MCF 10A (cell line): ENCODE results near the gene NDRG3. TPM values are rescaled to one million over a fixed set of nuclear protein-coding genes. Genes with fewer than 3 reads are reported as not detected.

Experiments used
- BruUV-seq: library from RNA; stranded (reverse); fragments of 400-500 nt; replicated peaks from 2 replicates; lab custom pipeline; 2021; lab: Mats Ljungman, UMichigan
- CTCF ChIA-PET: fragments of 300-600 bp; sonication (Branson Sonifier 250); formaldehyde crosslinking; extraction: SDS; loops from one replicate; lab custom pipeline; 2021; ENCODE audit warnings: antibody characterized with exemption, inconsistent platforms; lab: Yijun Ruan, JAX
- POLR2A ChIA-PET: fragments of 300-600, 350-650 bp; sonication (Branson Sonifier 250); formaldehyde crosslinking; extraction: SDS; loops from one replicate; lab custom pipeline; 2020; ENCODE audit warnings: antibody characterized with exemption, inconsistent platforms; lab: Yijun Ruan, JAX
- DNase-seq: peaks from one replicate; pipeline ENCODE4 v3.0.0-alpha.2; 2018; ENCODE audit not compliant: unreplicated experiment
- H3K27ac Mint-ChIP-seq: one replicate; pipeline ENCODE4 v1.8.0; 2022; ENCODE audit warnings: mild to moderate bottlenecking, low read depth, mixed read lengths; ENCODE audit not compliant: unreplicated experiment
- H3K27me3 Mint-ChIP-seq: one replicate; pipeline ENCODE4 v1.8.0; 2022; ENCODE audit warnings: mixed read lengths; ENCODE audit not compliant: insufficient read depth, unreplicated experiment
- H3K36me3 Mint-ChIP-seq: one replicate; pipeline ENCODE4 v1.8.0; 2022; ENCODE audit warnings: mild to moderate bottlenecking, moderate library complexity, mixed read lengths; ENCODE audit not compliant: insufficient read depth, unreplicated experiment
- H3K4me1 Mint-ChIP-seq: one replicate; pipeline ENCODE4 v1.8.0; 2022; ENCODE audit warnings: mixed read lengths; ENCODE audit not compliant: insufficient read depth, unreplicated experiment
- H3K4me3 Mint-ChIP-seq: one replicate; pipeline ENCODE4 v1.8.0; 2022; ENCODE audit warnings: mild to moderate bottlenecking, moderate library complexity, mixed read lengths; ENCODE audit not compliant: unreplicated experiment
- H3K9me3 Mint-ChIP-seq: one replicate; pipeline ENCODE4 v1.8.0; 2022; ENCODE audit warnings: mixed read lengths; ENCODE audit not compliant: unreplicated experiment
- CTCF ChIP-seq: fragments of 200-600 bp; IDR thresholded peaks from one replicate; pipeline ENCODE4 v1.8.0; 2022; ENCODE audit warnings: antibody characterized with exemption, mild to moderate bottlenecking; ENCODE audit not compliant: unreplicated experiment
- intact Hi-C: fragments of 100-400 bp; cut with micrococcal nuclease; formaldehyde crosslinking; loops from 2 replicates; pipeline ENCODE4 v1.14.1; 2022
- total RNA-seq: library from RNA; stranded (reverse); gene quantifications from 2 replicates; pipeline ENCODE4 v1.2.3, GENCODE V29; 2022

Gene NDRG3
- total RNA-seq, 1 experiment from 2014 or later, result 10.3 TPM

- H3K4me1 Mint-ChIP-seq, result no peaks in the 10 kb centered on the region
- CTCF ChIA-PET, result interaction anchor here (0.6 to 1.1 kb wide), 3 partner anchors 84 to 566 kb away, joined by 3 to 6 read pairs (median 4); a partner anchor contains a TSS
- POLR2A ChIA-PET, result interaction anchor here (0.5 kb wide), 1 partner anchor 77 kb away, joined by 5 read pairs; no protein-coding TSS in a partner anchor
- TF ChIP-seq CTCF, result no peak
- peaks cover 33% of the 10 kb centered on the region for H3K36me3 Mint-ChIP-seq
- H3K9me3 Mint-ChIP-seq, result no peaks in the 10 kb centered on the region
- DNase-seq, result no peak
- H3K27me3 Mint-ChIP-seq, result no peaks in the 10 kb centered on the region
- intact Hi-C loops, result no loop called here
- H3K27ac Mint-ChIP-seq, result peak overlapping the region; percentile 5
- no peak overlapping the region for H3K4me3 Mint-ChIP-seq
- BruUV-seq, result no TSS peak
Measured at GRCh38 chr20:36778831-36779655, 33.2 kb upstream of the NDRG3 start.

- POLR2A ChIA-PET, result no interaction called here
- no peak overlapping the region for H3K27ac Mint-ChIP-seq
- intact Hi-C loops, result no loop called here
Measured at GRCh38 chr20:36777576-36777975, 31.7 kb upstream of the NDRG3 start.

GRCh38 chr20:36777167-36777566 is 31.3 kb upstream of the NDRG3 start:
- Mint-ChIP-seq H3K27ac (no peak overlapping the region), H3K4me3 (no peak overlapping the region), H3K4me1 (peaks cover 7% of the 10 kb centered on the region), H3K27me3 (no peaks in the 10 kb centered on the region), H3K36me3 (peaks cover 27% of the 10 kb centered on the region), H3K9me3 (no peaks in the 10 kb centered on the region)
- no peak for DNase-seq
- POLR2A ChIA-PET, result no interaction called here
- no peak for TF ChIP-seq CTCF
- BruUV-seq, result no TSS peak
- intact Hi-C loops, result no loop called here
- CTCF ChIA-PET, result interaction anchor here (0.6 to 1.3 kb wide), 3 partner anchors 110 to 415 kb away, joined by 3 to 6 read pairs (median 3); no protein-coding TSS in a partner anchor

More at GRCh38 chr20:36777576-36777975, 31.7 kb upstream of the NDRG3 start:
- Mint-ChIP-seq H3K9me3 (no peaks in the 10 kb centered on the region), H3K27me3 (no peaks in the 10 kb centered on the region), H3K4me3 (no peak overlapping the region), H3K36me3 (peaks cover 31% of the 10 kb centered on the region), H3K4me1 (peaks cover 3% of the 10 kb centered on the region)
- no TSS peak for BruUV-seq
- DNase-seq, result no peak
- CTCF ChIA-PET, result interaction anchor here (0.7 to 1.3 kb wide), 3 partner anchors 86 to 173 kb away, joined by 3 read pairs; a partner anchor contains a TSS
- TF ChIP-seq CTCF, result no peak

- POLR2A ChIA-PET, result interaction anchor here (0.8 to 2.9 kb wide), 2 partner anchors 32 to 87 kb away, joined by 3 to 35 read pairs; a partner anchor contains a TSS
- no peak for TF ChIP-seq CTCF
- H3K9me3 Mint-ChIP-seq, result no peaks in the 10 kb centered on the region
- CTCF ChIA-PET, result interaction anchor here (0.5 to 2.4 kb wide), 3 partner anchors 11 to 1258 kb away, joined by 3 to 10 read pairs (median 6); no protein-coding TSS in a partner anchor
- no TSS peak for BruUV-seq
- peaks cover 19% of the 10 kb centered on the region for H3K36me3 Mint-ChIP-seq
- H3K4me1 Mint-ChIP-seq, result peaks cover 8% of the 10 kb centered on the region
- no peak overlapping the region for H3K4me3 Mint-ChIP-seq
- DNase-seq, result no peak
- no peaks in the 10 kb centered on the region for H3K27me3 Mint-ChIP-seq
- intact Hi-C loops, result no loop called here
- H3K27ac Mint-ChIP-seq, result peak overlapping the region; percentile 40
Measured at GRCh38 chr20:36775826-36776225, 29.9 kb upstream of the NDRG3 start.
